OCI-LY3 (cell line): Measurements from ENCODE around the gene TAF1C.

Experiments
- EZH2phosphoT487 ChIP-seq: fragments of 200-600 bp; shearing (Covaris generic); IDR thresholded peaks from 2 replicates; pipeline ENCODE4 v1.6.1; 2018; ENCODE audit warnings: antibody characterized with exemption, mixed run types, low read depth
- TF ChIP-seq, protein P1 (sequence below): fragments of 200-600, 300-600 bp; sonication (generic); IDR thresholded peaks from 2 replicates; pipeline ENCODE4 v1.5.1; 2014; ENCODE audit warnings: antibody characterized with exemption, low read length, low read depth

DNA sequence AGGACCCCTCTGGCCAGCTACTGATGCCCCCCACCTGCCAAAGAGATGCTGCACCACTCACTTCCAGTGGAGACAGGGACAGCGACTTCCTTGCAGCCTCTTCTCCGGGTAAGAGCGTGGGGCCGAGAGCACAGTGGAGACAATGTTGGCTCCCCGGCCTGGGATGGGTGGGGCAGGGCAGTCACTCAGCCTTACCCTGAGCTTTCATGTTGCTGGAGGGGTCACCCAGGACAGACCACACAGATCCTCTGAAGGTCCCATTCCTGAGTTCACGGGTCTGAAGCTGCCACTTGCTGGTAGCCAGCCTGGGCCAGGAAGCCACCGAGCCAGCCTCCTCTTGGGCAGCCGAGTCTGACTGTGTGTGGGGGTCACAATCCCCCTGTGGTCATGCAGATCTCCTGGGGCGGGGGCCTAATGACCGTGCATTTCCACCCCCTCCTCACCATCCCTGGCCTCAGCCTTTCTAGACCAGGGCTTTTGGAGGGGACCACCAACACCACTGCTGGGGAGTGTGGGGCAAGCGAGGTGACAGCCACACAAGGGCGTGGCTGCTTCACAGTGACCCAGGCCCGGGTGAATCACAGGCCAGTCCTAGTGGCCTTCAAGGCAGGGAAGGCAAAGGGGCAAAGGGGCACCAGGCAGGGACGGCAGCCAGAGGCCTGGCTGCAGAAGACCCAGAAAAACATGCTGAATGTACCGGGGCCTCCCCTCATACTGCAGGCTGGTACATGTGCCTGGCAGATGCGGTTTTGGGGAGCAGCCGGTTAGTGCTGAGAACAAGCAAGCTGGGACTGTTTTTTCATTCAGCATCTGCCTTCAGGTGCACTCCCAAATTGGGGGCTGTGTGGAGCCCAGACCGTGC is 10.4 kb downstream of the TAF1C start:
- TF ChIP-seq, protein P1, sequence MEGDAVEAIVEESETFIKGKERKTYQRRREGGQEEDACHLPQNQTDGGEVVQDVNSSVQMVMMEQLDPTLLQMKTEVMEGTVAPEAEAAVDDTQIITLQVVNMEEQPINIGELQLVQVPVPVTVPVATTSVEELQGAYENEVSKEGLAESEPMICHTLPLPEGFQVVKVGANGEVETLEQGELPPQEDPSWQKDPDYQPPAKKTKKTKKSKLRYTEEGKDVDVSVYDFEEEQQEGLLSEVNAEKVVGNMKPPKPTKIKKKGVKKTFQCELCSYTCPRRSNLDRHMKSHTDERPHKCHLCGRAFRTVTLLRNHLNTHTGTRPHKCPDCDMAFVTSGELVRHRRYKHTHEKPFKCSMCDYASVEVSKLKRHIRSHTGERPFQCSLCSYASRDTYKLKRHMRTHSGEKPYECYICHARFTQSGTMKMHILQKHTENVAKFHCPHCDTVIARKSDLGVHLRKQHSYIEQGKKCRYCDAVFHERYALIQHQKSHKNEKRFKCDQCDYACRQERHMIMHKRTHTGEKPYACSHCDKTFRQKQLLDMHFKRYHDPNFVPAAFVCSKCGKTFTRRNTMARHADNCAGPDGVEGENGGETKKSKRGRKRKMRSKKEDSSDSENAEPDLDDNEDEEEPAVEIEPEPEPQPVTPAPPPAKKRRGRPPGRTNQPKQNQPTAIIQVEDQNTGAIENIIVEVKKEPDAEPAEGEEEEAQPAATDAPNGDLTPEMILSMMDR: no peak
- no peak for TF ChIP-seq EZH2phosphoT487
